NOMO-1 (cell line): ENCODE results near the gene ILF2.
A peak's percentile ranks its signal among the peaks of the same experiment; 100 is the strongest.
"Not testable (repeated sequence)": the region's sequence is repeated elsewhere in the genome, so short reads cannot be mapped to it uniquely, and the experiment has no call there.

Experiments
- DNase-seq, 2 experiments: peaks; one replicate each; lab custom pipeline; 2025; ENCODE audit not compliant: unreplicated experiment in 2 of 2; lab: John Stamatoyannopoulos, UW

Gene ILF2

GRCh38 chr1:153679337-153680119 lies 8.7 kb upstream of the ILF2 start:
- peak in 1 of 2 experiments; percentile 14 for DNase-seq

GRCh38 chr1:153678519-153679336 lies 7.9 kb upstream of the ILF2 start, which contains the start of gene NPR1:
TSS of gene NPR1 (plus strand) at chr1:153678688. CDS start at chr1:153679109, 421 bp downstream.
- no peak for DNase-seq

- DNase-seq: peak in 1 of 2 experiments; percentile 37
Measured at GRCh38 chr1:153677718-153678518, 7.1 kb upstream of the ILF2 start.

- DNase-seq: no peak
Measured at GRCh38 chr1:153673511-153673910, 2.7 kb upstream of the ILF2 start.

DNA sequence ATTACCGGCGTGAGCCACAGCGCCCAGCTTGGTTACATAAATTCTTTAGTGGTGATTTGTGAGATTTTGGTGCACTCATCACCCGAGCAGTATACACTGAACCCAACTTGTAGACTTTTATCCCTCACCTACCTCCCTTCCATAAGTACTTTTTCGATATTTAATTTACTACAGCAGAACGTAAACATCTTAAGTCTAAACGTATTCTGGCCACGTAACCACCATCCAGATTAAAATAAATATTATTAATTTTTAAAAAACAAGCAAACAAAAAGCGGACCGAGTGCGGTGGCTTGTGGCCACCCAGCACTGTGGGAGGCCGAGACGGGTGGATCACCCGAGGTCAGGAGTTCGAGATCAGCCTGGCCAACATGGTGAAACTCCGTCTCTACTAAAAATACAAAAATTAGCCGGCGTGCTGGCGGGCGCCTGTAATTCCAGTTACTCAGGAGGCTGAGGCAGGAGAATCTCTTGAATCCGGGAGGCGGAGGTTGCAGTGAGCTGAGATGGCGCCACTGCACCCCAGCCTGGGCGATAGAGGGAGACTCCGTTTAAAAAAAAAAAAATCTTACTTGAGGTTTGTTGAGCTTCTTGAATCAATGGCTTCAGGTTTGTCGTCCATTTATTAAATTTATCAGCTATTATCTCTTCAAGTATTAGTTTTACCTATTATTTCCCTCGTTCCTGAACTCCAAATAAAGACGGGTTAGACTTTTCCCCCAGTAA lies 998 bp upstream of the ILF2 start:
- DNase-seq: peak; percentile 33 to 52

GRCh38 chr1:153670257-153670858 lies 435 bp downstream of the ILF2 start:
- no peak for DNase-seq

GRCh38 chr1:153669606-153670005 lies 1.2 kb downstream of the ILF2 start:
- DNase-seq: no peak

DNA sequence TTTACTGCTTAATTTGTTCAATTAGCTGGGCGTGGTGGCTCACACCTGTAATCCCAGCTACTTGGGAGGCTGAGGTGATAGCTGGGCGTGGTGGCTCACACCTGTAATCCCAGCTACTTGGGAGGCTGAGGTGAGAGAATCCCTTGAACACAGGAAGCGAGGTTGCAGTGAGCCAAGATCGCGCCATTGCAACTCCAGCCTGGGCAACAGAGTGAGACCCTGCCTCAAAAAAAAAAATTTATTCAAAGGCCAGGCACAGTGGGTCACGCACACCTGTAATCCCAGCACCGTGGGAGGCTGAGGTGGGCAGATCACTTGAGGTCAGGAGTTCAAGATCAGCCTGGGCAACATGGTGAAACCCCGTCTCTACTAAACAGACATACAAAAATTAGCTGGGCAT lies 2.1 kb downstream of the ILF2 start:
- DNase-seq: not testable (repeated sequence)

DNA sequence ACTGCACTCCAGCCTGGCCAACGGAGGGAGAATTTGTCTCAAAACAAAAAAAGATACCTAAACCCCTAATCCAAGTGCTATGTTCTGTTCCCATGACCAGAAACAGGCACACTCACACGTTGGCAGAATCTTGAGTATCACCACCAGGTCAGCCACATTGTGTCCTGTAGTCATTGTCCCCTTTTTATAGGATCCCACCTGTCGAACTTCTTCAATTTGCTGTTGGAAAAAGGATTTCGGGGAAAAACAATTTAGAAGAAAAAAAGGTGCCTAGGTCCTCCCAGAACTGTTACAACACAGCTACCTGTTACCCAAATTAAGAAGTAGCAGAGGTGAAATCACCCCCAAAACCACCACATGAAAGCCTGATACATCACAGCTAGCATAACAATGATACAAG lies 3.4 kb downstream of the ILF2 start:
- no peak for DNase-seq

GRCh38 chr1:153663211-153663610 lies 7.6 kb downstream of the ILF2 start:
- DNase-seq: peak in 1 of 2 experiments; percentile 36

GRCh38 chr1:153662269-153662668 lies 8.5 kb downstream of the ILF2 start:
- DNase-seq: no peak

- no peak for DNase-seq
Measured at GRCh38 chr1:153661111-153661708, 9.6 kb downstream of the ILF2 start.

DNA sequence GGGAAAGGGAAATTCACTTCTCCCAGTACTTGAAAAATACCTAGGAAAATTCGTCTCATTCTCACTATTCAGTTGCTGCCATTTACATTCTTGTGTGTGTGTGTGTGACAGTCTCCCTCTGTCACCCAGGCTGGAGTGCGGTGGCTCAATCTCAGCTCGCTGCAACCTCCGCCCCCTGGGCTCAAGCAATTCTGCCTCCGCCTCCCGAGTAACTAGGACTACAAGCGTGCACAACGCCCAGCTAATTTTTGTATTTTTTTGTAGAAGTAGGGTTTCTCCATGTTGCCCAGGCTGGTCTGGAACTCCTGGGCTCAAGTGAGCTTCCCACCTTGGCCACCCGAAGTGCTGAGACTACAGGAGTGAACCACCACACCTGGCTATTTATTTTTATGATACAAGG lies 11.1 kb downstream of the ILF2 start:
- DNase-seq: no peak

DNA sequence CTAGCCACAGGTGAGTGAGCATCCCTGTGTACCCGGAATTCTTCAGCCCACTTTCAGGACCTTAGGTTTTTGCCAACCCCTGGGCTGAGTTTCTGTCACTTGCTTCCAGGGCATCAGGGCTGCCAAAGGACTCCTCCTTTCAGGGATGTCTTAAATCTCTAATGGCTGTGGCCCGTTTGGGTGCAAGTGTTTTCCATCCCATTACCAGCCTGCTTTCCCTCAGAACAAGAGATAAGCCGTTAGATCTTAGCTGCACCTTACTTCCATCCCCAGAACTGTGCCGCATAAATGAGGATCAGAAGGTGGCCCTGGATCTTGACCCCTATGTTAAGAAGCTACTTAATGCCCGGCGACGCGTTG lies 11.6 kb downstream of the ILF2 start:
- no peak for DNase-seq

DNA sequence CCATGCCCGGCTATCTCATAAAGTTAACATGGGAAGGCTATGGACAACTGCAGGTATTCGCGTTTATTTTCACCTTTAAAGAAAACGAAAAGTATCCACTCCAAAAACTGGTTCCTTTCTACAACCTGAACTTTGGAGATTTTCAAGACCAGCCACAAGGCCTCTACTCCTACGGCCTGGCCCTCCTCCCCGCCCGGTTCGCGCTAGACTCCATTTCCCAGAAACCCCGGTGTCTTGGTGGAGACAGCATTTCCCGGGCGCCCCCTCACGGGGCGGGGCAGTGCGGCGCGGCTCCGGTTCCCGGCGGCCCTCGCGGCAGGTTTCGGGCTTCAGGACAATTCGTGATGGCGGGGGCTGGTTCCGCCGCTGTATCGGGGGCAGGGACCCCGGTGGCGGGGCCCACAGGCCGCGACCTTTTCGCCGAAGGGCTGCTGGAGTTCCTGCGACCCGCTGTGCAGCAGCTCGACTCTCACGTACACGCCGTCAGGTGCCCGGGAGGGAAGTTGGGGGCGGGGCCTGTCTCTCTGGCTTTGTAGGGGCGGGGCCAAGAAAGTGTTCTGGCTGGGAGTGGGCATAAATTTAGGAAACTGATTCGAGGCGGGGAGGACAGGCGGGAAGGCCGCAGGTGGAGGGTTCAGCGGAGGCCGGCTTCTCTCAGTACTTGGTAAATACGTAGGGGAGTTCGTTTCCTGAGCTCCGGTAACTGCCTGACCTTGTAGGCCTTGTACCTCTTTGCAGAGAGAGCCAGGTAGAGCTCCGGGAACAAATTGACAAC lies 12.2 kb downstream of the ILF2 start, which contains the start of gene SNAPIN:
TSS of gene SNAPIN (plus strand) at position 304 of the 775 bp plus-strand sequence. CDS start at position 345, 41 bp downstream.
- peak; percentile 91 to 96 for DNase-seq

GRCh38 chr1:153655333-153655732 lies 15.5 kb downstream of the ILF2 start:
- no peak for DNase-seq

DNA sequence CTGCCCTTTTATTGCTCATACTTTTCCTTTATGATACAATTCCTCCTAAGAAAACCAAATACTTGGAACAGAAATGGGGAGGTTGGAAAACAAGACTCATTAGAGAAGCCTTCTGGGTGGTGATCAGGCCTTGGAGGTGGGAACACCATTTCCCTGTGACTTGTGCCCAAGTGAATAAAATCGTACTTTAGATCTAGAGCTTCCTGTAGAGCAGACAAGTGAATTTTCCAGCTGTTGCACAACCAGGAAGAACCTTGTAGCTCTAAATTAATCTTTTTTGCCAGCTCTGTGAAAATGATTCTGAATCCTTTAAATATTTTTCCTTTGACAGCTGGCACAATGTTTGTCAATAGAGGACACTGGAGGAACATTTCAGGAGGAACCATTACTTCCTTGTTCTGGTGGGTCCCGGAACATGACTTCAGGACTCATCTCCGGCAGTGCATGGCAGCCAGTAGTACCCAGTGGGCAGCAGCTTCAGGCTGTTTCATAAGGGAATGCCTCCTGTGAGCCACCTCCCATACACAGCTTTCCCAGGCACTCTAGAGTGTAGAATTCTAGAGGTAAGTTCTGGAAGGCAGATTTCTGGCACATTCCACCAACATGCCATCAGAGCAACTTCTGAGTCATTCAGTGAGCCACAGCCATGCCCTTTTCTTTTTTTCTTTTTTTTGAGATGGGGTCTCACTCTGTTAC lies 17.8 kb downstream of the ILF2 start:
- no peak for DNase-seq

DNA sequence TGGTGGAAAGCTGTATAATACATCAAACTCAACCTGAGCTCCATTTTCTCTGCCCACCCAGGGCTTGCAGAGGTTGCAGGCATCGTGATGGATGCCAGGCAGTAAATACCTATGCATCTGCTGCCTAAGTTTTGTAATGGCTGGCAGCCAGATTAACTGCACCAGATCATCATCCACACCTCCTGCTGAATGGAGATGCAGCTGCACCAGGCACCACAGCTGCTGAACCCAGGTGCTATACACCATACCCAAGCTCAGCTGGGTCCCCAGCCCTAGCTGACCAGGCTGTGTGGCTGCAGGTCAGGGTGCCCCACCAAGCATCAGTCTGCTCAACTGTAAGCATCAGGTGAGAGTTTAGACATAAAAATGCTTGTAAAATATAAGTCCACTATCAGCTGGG lies 19.0 kb downstream of the ILF2 start:
- no peak for DNase-seq
